Neural progenitor cell (in vitro differentiated cells): ENCODE measurements around the gene TMEM185B.

ENCODE experiments used
- EZH2 ChIP-seq: fragments of 200-600 bp; sonication (generic); IDR thresholded peaks from 2 replicates; pipeline ENCODE4 v1.6.1; 2017; ENCODE audit warnings: antibody characterized with exemption, mild to moderate bottlenecking, moderate library complexity
- EZH2phosphoT487 ChIP-seq: fragments of 200-600 bp; sonication (generic); IDR thresholded peaks from 2 replicates; pipeline ENCODE4 v1.6.1; 2017; ENCODE audit warnings: antibody characterized with exemption
- TF ChIP-seq, protein P1 (sequence below): fragments of 200-600 bp; sonication (generic); IDR thresholded peaks from 2 replicates; pipeline ENCODE4 v1.5.1; 2017; ENCODE audit warnings: antibody characterized with exemption, mild to moderate bottlenecking

DNA sequence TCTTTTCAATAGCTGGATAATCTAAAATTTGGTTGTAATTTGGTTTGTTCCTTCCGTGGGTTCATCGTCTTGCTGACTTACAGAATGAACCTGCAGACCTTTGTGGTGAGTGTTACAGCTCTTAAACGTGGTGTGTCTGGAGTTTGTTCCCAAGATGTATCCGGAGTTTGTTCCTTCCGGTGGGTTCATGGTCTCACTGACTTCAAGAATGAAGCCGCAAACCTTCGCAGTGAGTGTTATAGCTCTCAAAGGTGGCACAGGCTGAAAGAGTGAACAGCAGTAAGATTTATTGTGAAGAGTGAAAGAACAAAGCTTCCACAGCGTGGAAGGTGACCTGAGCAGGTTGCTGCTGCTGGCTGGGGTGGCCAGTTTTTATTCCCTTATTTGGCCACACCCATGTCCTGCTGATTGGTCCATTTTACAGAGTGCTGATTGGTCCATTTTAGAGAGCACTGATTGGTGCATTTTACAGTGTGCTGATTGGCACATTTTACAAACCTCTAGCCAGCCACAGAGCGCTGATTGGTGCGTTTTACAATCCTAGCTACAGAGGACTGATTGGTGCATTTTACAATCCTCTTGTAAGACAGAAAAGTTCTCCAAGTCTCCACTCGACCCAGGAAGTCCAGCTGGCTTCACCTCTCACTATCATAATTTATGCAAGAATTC, 46.0 kb upstream of the TMEM185B start:
- TF ChIP-seq, protein P1, sequence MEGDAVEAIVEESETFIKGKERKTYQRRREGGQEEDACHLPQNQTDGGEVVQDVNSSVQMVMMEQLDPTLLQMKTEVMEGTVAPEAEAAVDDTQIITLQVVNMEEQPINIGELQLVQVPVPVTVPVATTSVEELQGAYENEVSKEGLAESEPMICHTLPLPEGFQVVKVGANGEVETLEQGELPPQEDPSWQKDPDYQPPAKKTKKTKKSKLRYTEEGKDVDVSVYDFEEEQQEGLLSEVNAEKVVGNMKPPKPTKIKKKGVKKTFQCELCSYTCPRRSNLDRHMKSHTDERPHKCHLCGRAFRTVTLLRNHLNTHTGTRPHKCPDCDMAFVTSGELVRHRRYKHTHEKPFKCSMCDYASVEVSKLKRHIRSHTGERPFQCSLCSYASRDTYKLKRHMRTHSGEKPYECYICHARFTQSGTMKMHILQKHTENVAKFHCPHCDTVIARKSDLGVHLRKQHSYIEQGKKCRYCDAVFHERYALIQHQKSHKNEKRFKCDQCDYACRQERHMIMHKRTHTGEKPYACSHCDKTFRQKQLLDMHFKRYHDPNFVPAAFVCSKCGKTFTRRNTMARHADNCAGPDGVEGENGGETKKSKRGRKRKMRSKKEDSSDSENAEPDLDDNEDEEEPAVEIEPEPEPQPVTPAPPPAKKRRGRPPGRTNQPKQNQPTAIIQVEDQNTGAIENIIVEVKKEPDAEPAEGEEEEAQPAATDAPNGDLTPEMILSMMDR: no peak
- TF ChIP-seq EZH2 (no peak), EZH2phosphoT487 (no peak)
